Breast epithelium (tissue), 3 donors: ENCODE data around the gene ATXN1.

Source experiments
- POLR2A ChIP-seq: fragments of 450-650 bp; IDR thresholded peaks from one replicate; pipeline ENCODE4 v1.6.1; 2016; ENCODE audit warnings: antibody characterized with exemption, mild to moderate bottlenecking, moderate library complexity
- TF ChIP-seq, protein P1 (sequence below), 3 donors: fragments of 450-650 bp; IDR thresholded peaks; one replicate each; pipeline ENCODE4 v1.5.1; 2016 to 2017; ENCODE audit warnings: antibody characterized with exemption in 3 of 3, mild to moderate bottlenecking in 3 of 3, moderate library complexity in 3 of 3

DNA sequence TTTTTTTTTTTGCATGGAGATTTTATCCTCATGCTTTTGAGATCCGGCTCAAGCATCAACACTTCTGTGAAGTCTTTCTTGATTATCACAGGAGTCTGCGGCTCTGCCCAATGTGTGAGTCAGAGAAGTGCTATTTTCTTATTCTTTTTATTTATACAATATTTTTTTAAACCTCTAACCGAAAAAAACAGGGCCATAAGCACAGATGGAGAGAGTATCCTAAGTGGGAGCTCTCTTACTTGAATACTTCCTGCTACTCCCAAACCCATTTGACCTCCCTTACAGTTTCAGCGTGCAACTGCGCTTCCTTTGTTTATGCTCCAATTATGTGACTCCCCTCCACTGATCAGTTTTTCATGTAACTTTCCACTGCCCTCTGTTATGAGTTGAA lies 8.7 kb upstream of the ATXN1 start:
- TF ChIP-seq, protein P1, sequence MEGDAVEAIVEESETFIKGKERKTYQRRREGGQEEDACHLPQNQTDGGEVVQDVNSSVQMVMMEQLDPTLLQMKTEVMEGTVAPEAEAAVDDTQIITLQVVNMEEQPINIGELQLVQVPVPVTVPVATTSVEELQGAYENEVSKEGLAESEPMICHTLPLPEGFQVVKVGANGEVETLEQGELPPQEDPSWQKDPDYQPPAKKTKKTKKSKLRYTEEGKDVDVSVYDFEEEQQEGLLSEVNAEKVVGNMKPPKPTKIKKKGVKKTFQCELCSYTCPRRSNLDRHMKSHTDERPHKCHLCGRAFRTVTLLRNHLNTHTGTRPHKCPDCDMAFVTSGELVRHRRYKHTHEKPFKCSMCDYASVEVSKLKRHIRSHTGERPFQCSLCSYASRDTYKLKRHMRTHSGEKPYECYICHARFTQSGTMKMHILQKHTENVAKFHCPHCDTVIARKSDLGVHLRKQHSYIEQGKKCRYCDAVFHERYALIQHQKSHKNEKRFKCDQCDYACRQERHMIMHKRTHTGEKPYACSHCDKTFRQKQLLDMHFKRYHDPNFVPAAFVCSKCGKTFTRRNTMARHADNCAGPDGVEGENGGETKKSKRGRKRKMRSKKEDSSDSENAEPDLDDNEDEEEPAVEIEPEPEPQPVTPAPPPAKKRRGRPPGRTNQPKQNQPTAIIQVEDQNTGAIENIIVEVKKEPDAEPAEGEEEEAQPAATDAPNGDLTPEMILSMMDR (IDR thresholded peaks at IDR 0.05) = no peak
- no peak for TF ChIP-seq POLR2A
